PFSK-1 (cell line): Measurements from ENCODE around the gene SLC7A6.

Experiments
- POLR2AphosphoS5 ChIP-seq: IDR thresholded peaks from 2 replicates; pipeline ENCODE4 v1.6.1; 2012; ENCODE audit warnings: low read depth, mild to moderate bottlenecking, control low read depth, low read length, moderate library complexity
- SIN3A ChIP-seq: IDR thresholded peaks from 2 replicates; pipeline ENCODE4 v1.6.1; 2012; ENCODE audit warnings: mild to moderate bottlenecking, low read length, moderate library complexity, borderline replicate concordance; ENCODE audit not compliant: insufficient read depth
- TAF1 ChIP-seq: IDR thresholded peaks from 2 replicates; pipeline ENCODE4 v1.6.1; 2012; ENCODE audit warnings: low read length, control low read depth, borderline replicate concordance; ENCODE audit not compliant: insufficient read depth

DNA sequence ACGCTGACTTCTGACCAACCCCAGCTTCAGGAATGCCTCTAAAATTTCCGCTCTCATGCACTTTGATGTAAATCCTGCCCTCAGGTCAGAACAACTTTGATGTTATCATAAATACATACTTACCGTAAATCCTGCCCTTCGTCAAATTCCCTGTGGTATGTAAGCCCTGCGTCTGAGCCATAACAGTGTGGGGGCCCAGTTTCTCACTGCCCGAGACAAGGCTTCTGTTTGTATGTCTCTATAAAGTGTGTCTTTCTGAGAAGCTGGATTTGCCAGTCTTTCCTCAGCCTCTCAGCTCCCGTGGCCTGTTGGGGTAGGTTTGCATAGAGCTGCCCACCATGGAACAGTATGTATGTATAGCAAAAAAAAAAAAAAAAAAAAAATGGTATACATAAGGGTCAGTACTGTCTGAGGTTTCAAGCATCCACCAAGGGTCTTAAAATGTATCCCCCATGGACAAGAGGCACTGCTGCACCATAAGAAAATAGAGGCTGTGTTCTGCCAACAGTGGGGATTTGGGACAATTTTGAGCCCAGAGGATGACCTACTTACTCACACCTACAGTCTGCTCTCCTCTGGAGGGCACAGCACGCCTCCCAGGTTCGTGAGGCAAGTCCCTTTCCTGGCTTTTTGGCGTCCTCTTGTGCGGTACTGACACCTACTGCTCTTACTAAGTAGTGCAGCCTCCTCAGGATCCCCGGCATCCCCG lies 64.0 kb downstream of the SLC7A6 start:
- 0 out of 2 replicates have a peak, but pooled peaks have one; percentile 1 for TF ChIP-seq POLR2AphosphoS5
- no peak for TF ChIP-seq SIN3A
- TF ChIP-seq TAF1 = no peak
